Liver (tissue), 3 donors: Measurements from ENCODE around the gene IL5RA.

Experiments used
- CTCF ChIP-seq: fragments of 150-350 bp; IDR thresholded peaks from 2 replicates; pipeline ENCODE4 v1.5.1; 2017; ENCODE audit warnings: improper control_type of control experiment, low read depth, low read length; ENCODE audit not compliant: missing input control
- JUND ChIP-seq, 2 donors: IDR thresholded peaks; 2 replicates each; pipeline ENCODE4 v1.6.1; 2016; ENCODE audit warnings: antibody characterized with exemption in 2 of 2
- MAX ChIP-seq: IDR thresholded peaks from 2 replicates; pipeline ENCODE4 v1.6.1; 2016; ENCODE audit warnings: antibody characterized with exemption
- NR2F2 ChIP-seq: IDR thresholded peaks from 2 replicates; pipeline ENCODE4 v1.6.1; 2016; ENCODE audit warnings: antibody characterized with exemption
- REST ChIP-seq: IDR thresholded peaks from 2 replicates; pipeline ENCODE4 v1.6.1; 2016; ENCODE audit warnings: antibody characterized with exemption, mild to moderate bottlenecking
- ZBTB33 ChIP-seq: IDR thresholded peaks from 2 replicates; pipeline ENCODE4 v1.6.1; 2016; ENCODE audit warnings: antibody characterized with exemption
- donor health status: healthy.
- donor health status: healthy.

- TF ChIP-seq CTCF (no peak), NR2F2 (no peak), MAX (no peak), ZBTB33 (no peak), REST (no peak), JUND (IDR thresholded peaks at IDR 0.05) (no peak)
Observed at GRCh38 chr3:3110299-3110630, at the start of gene IL5RA.
